HCT116 (cell line): ENCODE results near the gene TBL1X. TPM values are rescaled to one million over a fixed set of nuclear protein-coding genes. Genes with fewer than 3 reads are reported as not detected.

Experiments used
- ATAC-seq: fragments of 200-7000 bp; cut with Tn5 transposase; 2 replicates; pipeline ENCODE4 v1.9.1; 2020; ENCODE audit warnings: mild to moderate bottlenecking, moderate library complexity
- BruUV-seq: library from RNA; stranded (reverse); fragments of 400-500 nt; replicated peaks from 2 replicates; lab custom pipeline; 2021; lab: Mats Ljungman, UMichigan
- CTCF ChIA-PET: fragments of 300-600 bp; sonication (Branson Sonifier 250); formaldehyde crosslinking; loops from one replicate; lab custom pipeline; 2021; ENCODE audit warnings: antibody characterized with exemption; lab: Charles Lee
- POLR2A ChIA-PET: fragments of 300-600, 350-600 bp; sonication (Branson Sonifier 250); formaldehyde crosslinking; loops from one replicate; lab custom pipeline; 2021; ENCODE audit warnings: antibody characterized with exemption; lab: Charles Lee
- RAD21 ChIA-PET, 2 experiments: fragments of 300-600 bp; sonication (Branson Sonifier 250); formaldehyde crosslinking; loops; one replicate each; lab custom pipeline; 2023; ENCODE audit warnings: low total read pairs in 2 of 2; ENCODE audit not compliant: uncharacterized antibody in 2 of 2, unreplicated experiment in 2 of 2, low non-redundant PET in 1 of 2; lab: Charles Lee
- DNase-seq: peaks from one replicate; pipeline ENCODE4 v3.0.0-alpha.2; 2010; ENCODE audit warnings: low read depth, low spot score
- H2AFZ ChIP-seq: fragments of 200-600 bp; shearing (Covaris generic), sonication (generic); 2 replicates; pipeline ENCODE4 v1.6.1; 2017; ENCODE audit warnings: low read depth, mixed run types, mixed read lengths, antibody characterized with exemption, low read length; ENCODE audit not compliant: poor library complexity, severe bottlenecking
- H3K27ac ChIP-seq: 2 replicates; pipeline ENCODE4 v1.5.1; 2012; ENCODE audit warnings: low read depth, low read length
- H3K27me3 ChIP-seq: fragments of 200-600 bp; sonication (generic); 2 replicates; pipeline ENCODE4 v1.6.1; 2016; ENCODE audit warnings: mixed run types, low read length, mixed read lengths; ENCODE audit not compliant: insufficient read depth
- H3K36me3 ChIP-seq, 2 experiments: fragments of 200-500 bp in 1 of 2; fragments of 200-600 bp in 1 of 2; sonication (Bioruptor generic) in 1 of 2; sonication (generic) in 1 of 2; 2 replicates each; pipeline versions ENCODE4 v1.5.1 to v1.6.1; 2014 to 2016; ENCODE audit warnings: low read length in 2 of 2, inconsistent platforms in 1 of 2, mixed read lengths in 1 of 2, mixed run types in 1 of 2; ENCODE audit not compliant: insufficient read depth in 2 of 2, control insufficient read depth in 1 of 2
- H3K4me1 ChIP-seq, 2 experiments: fragments of 200-600 bp in 1 of 2; sonication (generic) in 1 of 2; 2 replicates each; pipeline versions ENCODE4 v1.5.1 to v1.6.1; 2012 to 2017; ENCODE audit warnings: low read length in 2 of 2, inconsistent platforms in 1 of 2, mild to moderate bottlenecking in 1 of 2, mixed read lengths in 1 of 2, mixed run types in 1 of 2, moderate library complexity in 1 of 2; ENCODE audit not compliant: insufficient read depth in 2 of 2, control insufficient read depth in 1 of 2
- H3K4me2 ChIP-seq: fragments of 200-600 bp; sonication (generic); 2 replicates; pipeline ENCODE4 v1.6.1; 2017; ENCODE audit warnings: mixed run types, low read length, mixed read lengths
- H3K4me3 ChIP-seq, 2 experiments: fragments of 200-600 bp in 1 of 2; sonication (generic) in 1 of 2; replicated peaks in 1 of 2; 2 replicates each; pipeline ENCODE4 v1.5.1; 2011 to 2016; ENCODE audit warnings: low read length in 2 of 2, control low read depth in 1 of 2, low read depth in 1 of 2, mild to moderate bottlenecking in 1 of 2, mixed read lengths in 1 of 2, mixed run types in 1 of 2
- H3K79me2 ChIP-seq: fragments of 200-600 bp; sonication (generic); 2 replicates; pipeline ENCODE4 v1.6.1; 2017; ENCODE audit warnings: mild to moderate bottlenecking, mixed run types, low read length, moderate library complexity, mixed read lengths; ENCODE audit not compliant: insufficient read depth
- H3K9ac ChIP-seq: fragments of 200-600 bp; sonication (generic); 2 replicates; pipeline ENCODE4 v1.6.1; 2016; ENCODE audit warnings: low read length, mixed read lengths
- H3K9me2 ChIP-seq: fragments of 200-600 bp; sonication (generic), shearing (Covaris generic); 2 replicates; pipeline ENCODE4 v1.6.1; 2017; ENCODE audit warnings: mixed run types, mild to moderate bottlenecking, moderate library complexity; ENCODE audit not compliant: insufficient read depth
- H3K9me3 ChIP-seq, 2 experiments: fragments of 200-500 bp in 1 of 2; fragments of 200-600 bp in 1 of 2; sonication (Bioruptor generic) in 1 of 2; sonication (generic) in 1 of 2; 2 replicates each; pipeline ENCODE4 v1.6.1; 2014 to 2017; ENCODE audit warnings: low read length in 2 of 2, mixed read lengths in 2 of 2, inconsistent platforms in 1 of 2, low read depth in 1 of 2, mild to moderate bottlenecking in 1 of 2, mixed run types in 1 of 2, moderate library complexity in 1 of 2; ENCODE audit not compliant: control insufficient read depth in 1 of 2, insufficient read depth in 1 of 2
- H4K20me1 ChIP-seq: fragments of 200-600 bp; sonication (generic), shearing (Covaris generic); 2 replicates; pipeline ENCODE4 v1.6.1; 2017; ENCODE audit warnings: mixed run types, mild to moderate bottlenecking, moderate library complexity; ENCODE audit not compliant: insufficient read depth
- CBX3 ChIP-seq: IDR thresholded peaks from 2 replicates; pipeline ENCODE4 v1.6.1; 2012; ENCODE audit warnings: low read depth
- CEBPB ChIP-seq: IDR thresholded peaks from 2 replicates; pipeline ENCODE4 v1.6.1; 2012; ENCODE audit warnings: low read depth
- CTCF ChIP-seq, 3 experiments: fragments of 200-600 bp in 1 of 3; sonication (generic) in 1 of 3; IDR thresholded peaks in 2 of 3; conservative IDR thresholded peaks in 1 of 3; 2 replicates each; pipeline ENCODE4 v1.5.1; 2012 to 2017; ENCODE audit warnings: low read depth in 2 of 3, low read length in 2 of 3, antibody characterized with exemption in 1 of 3, borderline replicate concordance in 1 of 3, control low read depth in 1 of 3, mild to moderate bottlenecking in 1 of 3, mixed read lengths in 1 of 3, mixed run types in 1 of 3, moderate library complexity in 1 of 3; ENCODE audit not compliant: insufficient read depth in 1 of 3
- EGR1 ChIP-seq: IDR thresholded peaks from 2 replicates; pipeline ENCODE4 v1.6.1; 2012; ENCODE audit warnings: low read depth
- ELF1 ChIP-seq: IDR thresholded peaks from 2 replicates; pipeline ENCODE4 v1.6.1; 2012; ENCODE audit warnings: low read depth, borderline replicate concordance
- EZH2 ChIP-seq: fragments of 200-600 bp; sonication (generic); IDR thresholded peaks from 2 replicates; pipeline ENCODE4 v1.6.1; 2017; ENCODE audit warnings: antibody characterized with exemption, mixed run types
- JUND ChIP-seq: IDR thresholded peaks from 2 replicates; pipeline ENCODE4 v1.6.1; 2012
- POLR2A ChIP-seq: IDR thresholded peaks from 2 replicates; pipeline ENCODE4 v1.7.0; 2011; ENCODE audit warnings: borderline replicate concordance; ENCODE audit not compliant: insufficient read depth, insufficient read length; ENCODE audit errors: extremely low read depth
- POLR2AphosphoS5 ChIP-seq: IDR thresholded peaks from 2 replicates; pipeline ENCODE4 v1.6.1; 2011; ENCODE audit warnings: mild to moderate bottlenecking, low read depth, low read length, moderate library complexity
- SIN3A ChIP-seq: IDR thresholded peaks from 2 replicates; pipeline ENCODE4 v1.6.1; 2012; ENCODE audit warnings: low read depth
- SRF ChIP-seq: IDR thresholded peaks from 2 replicates; pipeline ENCODE4 v1.6.1; 2012; ENCODE audit warnings: low read depth
- TCF7L2 ChIP-seq: IDR thresholded peaks from 2 replicates; pipeline ENCODE4 v1.7.0; 2011; ENCODE audit warnings: borderline replicate concordance, inconsistent platforms; ENCODE audit not compliant: insufficient read depth, insufficient read length; ENCODE audit errors: extremely low read depth
- YY1 ChIP-seq: IDR thresholded peaks from 2 replicates; pipeline ENCODE4 v1.6.1; 2011; ENCODE audit warnings: low read length, low read depth, moderate library complexity, mild to moderate bottlenecking; ENCODE audit not compliant: insufficient replicate concordance; ENCODE audit errors: extremely low read depth
- ZFX ChIP-seq: fragments of 450-650 bp; IDR thresholded peaks from 2 replicates; pipeline ENCODE4 v1.6.1; 2017
- ZNF274 ChIP-seq: fragments of 200-500 bp; sonication (Bioruptor generic); IDR thresholded peaks from 2 replicates; pipeline ENCODE4 v1.6.1; 2014; ENCODE audit warnings: mild to moderate bottlenecking, low read depth, low read length, inconsistent platforms
- intact Hi-C: fragments of 100-400 bp; cut with micrococcal nuclease; formaldehyde crosslinking; loops from 2 replicates; pipeline ENCODE4 v1.10.0; 2022
- total RNA-seq: library from RNA; stranded (reverse); gene quantifications from one replicate; pipeline ENCODE4 v1.2.1, GENCODE V29; 2021; ENCODE audit not compliant: unreplicated experiment

TBL1X gene
- total RNA-seq, 1 experiment from 2014 or later = 37.8 TPM

GRCh38 chrX:9528498-9528897 lies 63.6 kb downstream of the TBL1X start:
- Histone ChIP-seq H3K27ac (no peak overlapping the region), H2AFZ (no peak overlapping the region), H3K27me3 (no peaks in the 10 kb centered on the region), H3K4me1 (peaks cover 2 to 8% of the 10 kb centered on the region in 2 experiments; a peak in 2 of 4 replicates), H3K4me2 (no peak overlapping the region), H3K79me2 (peaks cover 4% of the 10 kb centered on the region), H3K9me3 (no peaks in the 10 kb centered on the region), H3K36me3 (no peaks in the 10 kb centered on the region), H3K9me2 (no peaks in the 10 kb centered on the region), H4K20me1 (no peaks in the 10 kb centered on the region), H3K9ac (no peak overlapping the region), H3K4me3 (no peak overlapping the region)
- RAD21 ChIA-PET = no interaction called here
- POLR2A ChIA-PET = no interaction called here
- DNase-seq (no peak), ATAC-seq (no peak)
- intact Hi-C loops = no loop called here
- no TSS peak for BruUV-seq
- no peak for TF ChIP-seq POLR2AphosphoS5
- TF ChIP-seq CBX3 = no peak
- no peak for TF ChIP-seq YY1
- no peak for TF ChIP-seq EGR1
- TF ChIP-seq SRF = no peak
- no peak for TF ChIP-seq ZNF274
- no peak for TF ChIP-seq ELF1
- no peak for TF ChIP-seq CEBPB
- no peak for TF ChIP-seq TCF7L2
- no peak for TF ChIP-seq SIN3A
- no peak for TF ChIP-seq ZFX
- no peak for TF ChIP-seq JUND
- TF ChIP-seq POLR2A = no peak
- no peak for TF ChIP-seq CTCF (IDR thresholded peaks at IDR 0.05 in 2 of 3, conservative IDR thresholded peaks at IDR 0.05 in 1 of 3; ENCODE audit: borderline replicate concordance in 1 of 3, insufficient read depth in 1 of 3, low read depth in 2 of 3, low read length in 2 of 3)
- no peak for TF ChIP-seq EZH2
- CTCF ChIA-PET = no interaction called here
